KMS-11 (cell line): ENCODE results near the gene CLDN34.

ENCODE experiments used
- H2AFZ ChIP-seq: fragments of 200-600 bp; sonication (generic); 2 replicates; pipeline ENCODE4 v1.6.1; 2016; ENCODE audit warnings: antibody characterized with exemption, mixed run types, low read depth
- H3K27ac ChIP-seq: fragments of 200-600 bp; sonication (generic); 2 replicates; pipeline ENCODE4 v1.6.1; 2016; ENCODE audit warnings: mild to moderate bottlenecking, mixed run types
- H3K27me3 ChIP-seq: fragments of 200-600 bp; sonication (generic); 2 replicates; pipeline ENCODE4 v1.6.1; 2017; ENCODE audit warnings: mild to moderate bottlenecking, low read depth, mixed run types, moderate library complexity; ENCODE audit not compliant: insufficient read depth
- H3K36me3 ChIP-seq: fragments of 200-600 bp; sonication (generic); 2 replicates; pipeline ENCODE4 v1.6.1; 2017; ENCODE audit warnings: mild to moderate bottlenecking, mixed run types; ENCODE audit not compliant: insufficient read depth
- H3K4me1 ChIP-seq: fragments of 200-600 bp; sonication (generic); 2 replicates; pipeline ENCODE4 v1.6.1; 2016; ENCODE audit warnings: mild to moderate bottlenecking, low read depth, mixed run types; ENCODE audit not compliant: poor library complexity, severe bottlenecking
- H3K4me2 ChIP-seq: fragments of 200-600 bp; sonication (generic); 2 replicates; pipeline ENCODE4 v1.7.0; 2016; ENCODE audit warnings: mild to moderate bottlenecking, mixed run types
- H3K4me3 ChIP-seq: fragments of 200-600 bp; sonication (generic); IDR thresholded peaks from 2 replicates; pipeline ENCODE4 v1.6.1; 2017; ENCODE audit warnings: low read depth, low read length, mixed read lengths; ENCODE audit not compliant: insufficient read depth
- H3K79me2 ChIP-seq: fragments of 200-600 bp; sonication (generic); 2 replicates; pipeline ENCODE4 v1.6.1; 2016; ENCODE audit warnings: low read depth, mixed run types; ENCODE audit not compliant: insufficient read depth
- H3K9ac ChIP-seq: fragments of 200-600 bp; sonication (generic); 2 replicates; pipeline ENCODE4 v1.6.1; 2016; ENCODE audit warnings: mild to moderate bottlenecking, mixed run types
- H4K20me1 ChIP-seq: fragments of 200-600 bp; sonication (generic); 2 replicates; pipeline ENCODE4 v1.6.1; 2016; ENCODE audit warnings: mild to moderate bottlenecking, mixed run types; ENCODE audit not compliant: insufficient read depth
- CTCF ChIP-seq: fragments of 200-600 bp; sonication (generic); conservative IDR thresholded peaks from 2 replicates; pipeline ENCODE4 v1.6.1; 2017; ENCODE audit warnings: low read depth, mild to moderate bottlenecking, antibody characterized with exemption, low read length, moderate library complexity, mixed read lengths

The CLDN34 gene

GRCh38 chrX:9977635-9978034, 10.5 kb downstream of the CLDN34 start:
- Histone ChIP-seq H3K4me3 (no peak overlapping the region), H3K27ac (no peak overlapping the region), H3K9ac (no peak overlapping the region), H3K4me1 (no peaks in the 10 kb centered on the region), H3K36me3 (no peaks in the 10 kb centered on the region), H3K4me2 (no peak overlapping the region), H3K79me2 (no peaks in the 10 kb centered on the region), H2AFZ (no peak overlapping the region), H4K20me1 (no peaks in the 10 kb centered on the region), H3K27me3 (no peaks in the 10 kb centered on the region)
- no peak for TF ChIP-seq CTCF

GRCh38 chrX:9980401-9980800, 13.2 kb downstream of the CLDN34 start:
- Histone ChIP-seq H4K20me1 (no peaks in the 10 kb centered on the region), H3K79me2 (no peaks in the 10 kb centered on the region), H3K27ac (no peak overlapping the region), H3K27me3 (no peaks in the 10 kb centered on the region), H3K36me3 (no peaks in the 10 kb centered on the region), H3K9ac (no peak overlapping the region), H2AFZ (no peak overlapping the region), H3K4me3 (no peak overlapping the region), H3K4me1 (no peaks in the 10 kb centered on the region), H3K4me2 (no peak overlapping the region)
- no peak for TF ChIP-seq CTCF

GRCh38 chrX:9980927-9981326, 13.8 kb downstream of the CLDN34 start:
- H2AFZ ChIP-seq, result no peak overlapping the region
- H3K9ac ChIP-seq, result no peak overlapping the region
- H3K79me2 ChIP-seq, result no peaks in the 10 kb centered on the region
- H3K36me3 ChIP-seq, result no peaks in the 10 kb centered on the region
- H3K27me3 ChIP-seq, result no peaks in the 10 kb centered on the region
- no peaks in the 10 kb centered on the region for H3K4me1 ChIP-seq
- H4K20me1 ChIP-seq, result no peaks in the 10 kb centered on the region
- no peak overlapping the region for H3K27ac ChIP-seq
- no peak for TF ChIP-seq CTCF
- no peak overlapping the region for H3K4me3 ChIP-seq
- H3K4me2 ChIP-seq, result no peak overlapping the region

- no peaks in the 10 kb centered on the region for H3K79me2 ChIP-seq
- no peak overlapping the region for H2AFZ ChIP-seq
- H3K4me1 ChIP-seq, result no peaks in the 10 kb centered on the region
These were observed 16.3 kb downstream of the CLDN34 start for GRCh38 chrX:9983441-9983840.

More at GRCh38 chrX:9983441-9983840, 16.3 kb downstream of the CLDN34 start:
- Histone ChIP-seq H4K20me1 (no peaks in the 10 kb centered on the region), H3K4me2 (no peak overlapping the region), H3K4me3 (no peak overlapping the region), H3K27ac (no peak overlapping the region), H3K27me3 (no peaks in the 10 kb centered on the region), H3K9ac (no peak overlapping the region), H3K36me3 (no peaks in the 10 kb centered on the region)
- TF ChIP-seq CTCF, result no peak
